GM19025 (cell line): ENCODE measurements around the gene SMIM33.
"Not testable (repeated sequence)": the region's sequence is repeated elsewhere in the genome, so short reads cannot be mapped to it uniquely, and the experiment has no call there.

Source experiments
- ATAC-seq: cut with Tn5 transposase; IDR thresholded peaks from one replicate; pipeline ENCODE4 v1.9.1; 2021; ENCODE audit warnings: mild to moderate bottlenecking, low read depth, moderate library complexity; ENCODE audit not compliant: unreplicated experiment

The SMIM33 gene

GRCh38 chr5:139456776-139457175, 14.0 kb upstream of the SMIM33 start:
- no peak for ATAC-seq

- ATAC-seq, result no peak
Measured at GRCh38 chr5:139457241-139457640, 13.6 kb upstream of the SMIM33 start.

GRCh38 chr5:139457653-139458306, 13.0 kb upstream of the SMIM33 start:
- no peak for ATAC-seq

- ATAC-seq, result peak; percentile 43
Measured at GRCh38 chr5:139458580-139459407, 12.0 kb upstream of the SMIM33 start.

- peak; percentile 25 for ATAC-seq
Measured at GRCh38 chr5:139459451-139459934, 11.3 kb upstream of the SMIM33 start.

GRCh38 chr5:139460455-139460854, 10.3 kb upstream of the SMIM33 start:
- ATAC-seq, result no peak

- no peak for ATAC-seq
Measured at GRCh38 chr5:139461176-139461575, 9.6 kb upstream of the SMIM33 start.

GRCh38 chr5:139461698-139462097, 9.1 kb upstream of the SMIM33 start:
- no peak for ATAC-seq

- no peak for ATAC-seq
Measured at GRCh38 chr5:139462586-139463276, 8.1 kb upstream of the SMIM33 start, which contains the start of gene ECSCR. Gene ECSCR (minus strand): TSS chr5:139462743. CDS start chr5:139462670, 73 bp downstream.

- no peak for ATAC-seq
Measured at GRCh38 chr5:139468421-139468931, 2.3 kb upstream of the SMIM33 start.

- no peak for ATAC-seq
Measured at GRCh38 chr5:139472386-139473030, 1.7 kb downstream of the SMIM33 start.

- no peak for ATAC-seq
Measured at GRCh38 chr5:139473105-139473504, 2.3 kb downstream of the SMIM33 start.

- no peak for ATAC-seq
Measured at GRCh38 chr5:139473565-139473964, 2.8 kb downstream of the SMIM33 start.

- ATAC-seq, result no peak
Measured at GRCh38 chr5:139474890-139475791, 4.3 kb downstream of the SMIM33 start.

GRCh38 chr5:139475865-139476617, 5.2 kb downstream of the SMIM33 start:
- no peak for ATAC-seq

GRCh38 chr5:139478657-139479423, 8.0 kb downstream of the SMIM33 start:
- not testable (repeated sequence) for ATAC-seq

GRCh38 chr5:139479729-139480128, 8.9 kb downstream of the SMIM33 start:
- ATAC-seq, result not testable (repeated sequence)

GRCh38 chr5:139481122-139481533, 10.3 kb downstream of the SMIM33 start:
- ATAC-seq, result no peak
